Left lung (tissue), 14 donors: ENCODE data around the gene EVA1A. TPM values are rescaled to one million over a fixed set of nuclear protein-coding genes. Genes with fewer than 3 reads are reported as not detected.

ENCODE experiments used
- ATAC-seq: fragments of 200-7000 bp; cut with Tn5 transposase; one replicate; pipeline ENCODE4 v1.9.1; 2020; ENCODE audit warnings: moderate library complexity
- DNase-seq, 4 donors: peaks; one replicate each; pipeline ENCODE4 v3.0.0-alpha.2; 2013 to 2020
- H3K27ac ChIP-seq, 2 donors: fragments of 200-600 bp; sonication (generic) in 1 of 2; one replicate each; pipeline versions ENCODE4 v1.5.0 to v1.8.0; 2020 to 2021
- H3K27me3 ChIP-seq, 2 donors: fragments of 200-600 bp; sonication (generic) in 1 of 2; one replicate each; pipeline versions ENCODE4 v1.5.0 to v1.8.0; 2020 to 2021
- H3K36me3 ChIP-seq, 2 donors: fragments of 200-600 bp; sonication (generic) in 1 of 2; one replicate each; pipeline versions ENCODE4 v1.5.0 to v1.8.0; 2020 to 2021
- H3K4me1 ChIP-seq, 2 donors: fragments of 200-600 bp; one replicate each; pipeline ENCODE4 v1.8.0; 2021
- H3K4me3 ChIP-seq, 2 donors: fragments of 200-600 bp; sonication (generic) in 1 of 2; one replicate each; pipeline versions ENCODE4 v1.5.0 to v1.8.0; 2020 to 2021; ENCODE audit warnings: mild to moderate bottlenecking in 1 of 2
- H3K9me3 ChIP-seq, 2 donors: fragments of 200-600 bp; sonication (generic) in 1 of 2; one replicate each; pipeline versions ENCODE4 v1.5.0 to v1.8.0; 2020 to 2021
- intact Hi-C, 2 donors: fragments of 100-400 bp; cut with DNase I; formaldehyde crosslinking; loops; one replicate each; pipeline versions ENCODE4 v1.11.2 to v1.14.2; 2022
- long read RNA-seq, 12 donors: library from polyadenylated mRNA in 2 of 12; unstranded in 2 of 12; transcript quantifications; one replicate each; pipeline ENCODE4 v2.0.0 and lab custom pipeline, GENCODE V29; 2019 to 2026
- polyA plus RNA-seq, 6 donors: library from polyadenylated mRNA; unstranded; fragments of 120-200 nt; gene quantifications; one replicate each; pipeline ENCODE4 v1.2.1, GENCODE V29; 2013; ENCODE audit not compliant: insufficient read length in 6 of 6
- total RNA-seq, 2 donors: library from RNA; stranded (reverse); fragmentation: NEBNext Ultra II Directional; extraction: Animal tissue kit (Norgen Biotek cat#: 25700); gene quantifications; one replicate each; pipeline ENCODE4 v1.2.1, GENCODE V29; 2021
- TF ChIP-seq, protein P1 (sequence below), 2 donors: fragments of 200-600 bp; sonication (generic) in 1 of 2; IDR thresholded peaks; one replicate each; pipeline versions ENCODE4 v1.5.0 to v1.8.0; 2021; ENCODE audit warnings: antibody characterized with exemption in 2 of 2
- donor health status: DM: no; HTN: yes; CAD: no.
- donor health status: DM: no; HTN: no; CAD: no.

EVA1A gene
- 10 to 100 TPM; 23.2 to 54.7 TPM for total RNA-seq
- 10 to 100 TPM; 28.9 to 37.6 (median 34.2) TPM for polyA plus RNA-seq
- long read RNA-seq, donor 1, transcript EVA1A-202 (4 exons, 1,802 nt), result major isoform, 5 of 13 reads
- long read RNA-seq, donor 1, transcript EVA1A-204 (4 exons, 777 nt), result major isoform, 5 of 13 reads
- long read RNA-seq, donor 1, partial matches to known transcripts, result 0 of 13 reads
- long read RNA-seq, donor 1, other reads (novel, unspliced or antisense), result 0 of 13 reads
- long read RNA-seq, donor 2, transcript EVA1A-202 (4 exons, 1,802 nt), result major isoform, 6 of 16 reads
- long read RNA-seq, donor 2, partial matches to known transcripts, result 5 of 16 reads
- long read RNA-seq, donor 2, other reads (novel, unspliced or antisense), result 0 of 16 reads
- long read RNA-seq, donor 3, partial matches to known transcripts, result 0 of 7 reads
- long read RNA-seq, donor 3, other reads (novel, unspliced or antisense), result 0 of 7 reads
- long read RNA-seq, donor 4, transcript EVA1A-204 (4 exons, 777 nt), result minor isoform, 5 of 42 reads
- long read RNA-seq, donor 4, transcript EVA1A-202 (4 exons, 1,802 nt), result major isoform, 13 of 42 reads
- long read RNA-seq, donor 4, transcript EVA1A-209 (3 exons, 524 nt), result minor isoform, 5 of 42 reads
- long read RNA-seq, donor 4, partial matches to known transcripts, result 4 of 42 reads
- long read RNA-seq, donor 4, other reads (novel, unspliced or antisense), result 14 of 42 reads
- long read RNA-seq, donor 5, transcript EVA1A-202 (4 exons, 1,802 nt), result major isoform, 9 of 16 reads
- long read RNA-seq, donor 5, partial matches to known transcripts, result 0 of 16 reads
- long read RNA-seq, donor 5, other reads (novel, unspliced or antisense), result 0 of 16 reads
- long read RNA-seq, donor 6, transcript EVA1A-202 (4 exons, 1,802 nt), result major isoform, 5 of 56 reads
- long read RNA-seq, donor 6, partial matches to known transcripts, result 14 of 56 reads
- long read RNA-seq, donor 6, other reads (novel, unspliced or antisense), result 36 of 56 reads
- long read RNA-seq, donor 7, partial matches to known transcripts, result 0 of 5 reads
- long read RNA-seq, donor 7, other reads (novel, unspliced or antisense), result 0 of 5 reads
- long read RNA-seq, donor 8, partial matches to known transcripts, result 0 of 8 reads
- long read RNA-seq, donor 8, other reads (novel, unspliced or antisense), result 0 of 8 reads
- long read RNA-seq, donor 9, result 0 reads
- long read RNA-seq, donor 10, transcript EVA1A-202 (4 exons, 1,802 nt), result major isoform, 6 of 14 reads
- long read RNA-seq, donor 10, partial matches to known transcripts, result 1 of 14 reads
- long read RNA-seq, donor 10, other reads (novel, unspliced or antisense), result 3 of 14 reads
- long read RNA-seq, donor 11, result 0 reads
- long read RNA-seq, donor 12, partial matches to known transcripts, result 0 of 9 reads
- long read RNA-seq, donor 12, other reads (novel, unspliced or antisense), result 5 of 9 reads

DNA sequence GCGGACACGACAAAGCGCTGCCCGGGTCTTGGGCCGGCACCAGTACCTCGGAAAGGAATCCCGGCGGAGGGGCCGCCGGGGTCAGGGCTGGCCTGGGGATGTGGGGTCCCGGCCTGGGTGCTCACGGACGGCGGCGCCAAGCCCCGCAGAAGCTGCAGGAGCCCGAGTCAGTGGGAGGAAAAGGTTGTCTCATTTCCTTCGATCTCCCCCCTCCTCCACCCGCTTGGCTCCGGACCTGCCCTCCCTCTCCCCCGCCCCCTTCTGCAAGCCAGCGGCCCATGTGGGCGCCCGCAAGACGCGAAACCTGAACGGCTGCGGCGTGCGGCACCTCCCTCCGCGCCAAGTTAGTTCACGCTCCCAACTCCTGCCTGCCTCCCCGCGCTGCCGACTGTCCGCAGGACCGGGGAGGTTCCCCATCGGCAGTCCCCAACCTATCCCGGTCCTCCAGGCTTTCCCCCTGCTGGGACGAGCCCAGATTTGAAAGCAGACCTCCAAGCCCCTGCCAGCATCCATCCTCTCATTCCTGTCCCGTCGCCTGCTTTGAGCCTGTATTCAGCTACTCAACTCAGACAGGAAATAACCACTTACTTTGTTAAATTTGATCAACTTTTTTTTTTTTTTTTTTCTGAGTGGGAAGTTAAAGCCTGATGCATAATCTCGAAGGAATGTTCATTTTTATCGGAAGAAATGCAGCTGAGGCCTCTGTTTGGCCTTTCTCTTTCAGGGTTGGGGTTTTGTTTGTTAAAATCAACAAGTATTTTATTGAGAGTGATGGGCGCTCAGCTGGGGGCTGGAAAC is at the start of gene EVA1A:
Gene EVA1A (minus strand): TSS at position 172 of the 798 bp plus-strand sequence. CDS start 42,799 bp downstream, outside the sequence.
- peaks cover 0 to 44% of the 10 kb centered on the region in 2 donors for H3K27me3 ChIP-seq
- TF ChIP-seq, protein P1, sequence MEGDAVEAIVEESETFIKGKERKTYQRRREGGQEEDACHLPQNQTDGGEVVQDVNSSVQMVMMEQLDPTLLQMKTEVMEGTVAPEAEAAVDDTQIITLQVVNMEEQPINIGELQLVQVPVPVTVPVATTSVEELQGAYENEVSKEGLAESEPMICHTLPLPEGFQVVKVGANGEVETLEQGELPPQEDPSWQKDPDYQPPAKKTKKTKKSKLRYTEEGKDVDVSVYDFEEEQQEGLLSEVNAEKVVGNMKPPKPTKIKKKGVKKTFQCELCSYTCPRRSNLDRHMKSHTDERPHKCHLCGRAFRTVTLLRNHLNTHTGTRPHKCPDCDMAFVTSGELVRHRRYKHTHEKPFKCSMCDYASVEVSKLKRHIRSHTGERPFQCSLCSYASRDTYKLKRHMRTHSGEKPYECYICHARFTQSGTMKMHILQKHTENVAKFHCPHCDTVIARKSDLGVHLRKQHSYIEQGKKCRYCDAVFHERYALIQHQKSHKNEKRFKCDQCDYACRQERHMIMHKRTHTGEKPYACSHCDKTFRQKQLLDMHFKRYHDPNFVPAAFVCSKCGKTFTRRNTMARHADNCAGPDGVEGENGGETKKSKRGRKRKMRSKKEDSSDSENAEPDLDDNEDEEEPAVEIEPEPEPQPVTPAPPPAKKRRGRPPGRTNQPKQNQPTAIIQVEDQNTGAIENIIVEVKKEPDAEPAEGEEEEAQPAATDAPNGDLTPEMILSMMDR (IDR thresholded peaks at IDR 0.05), result no peak
- DNase-seq (peak; percentile 66 to 87 (median 72)), ATAC-seq (peak; percentile 78)
- H3K36me3 ChIP-seq, result no peaks in the 10 kb centered on the region
- H3K9me3 ChIP-seq, result no peaks in the 10 kb centered on the region
- peak within 1 kb of the TSS; percentile 73 to 79 for H3K27ac ChIP-seq
- H3K4me3 ChIP-seq, result peak within 1 kb of the TSS; percentile 45 to 49
- intact Hi-C loops, result no loop called here
- H3K4me1 ChIP-seq, result peaks cover 7 to 19% of the 10 kb centered on the region in 2 donors

GRCh38 chr2:75609937-75610508 is 49.3 kb upstream of the EVA1A start:
- TF ChIP-seq, protein P1 (IDR thresholded peaks at IDR 0.05), result no peak
- DNase-seq (no peak), ATAC-seq (no peak)
- intact Hi-C loops, result loop anchor here in 1 of 2 donors (10.0 kb wide), 1 partner anchor 145 kb away; no protein-coding TSS in a partner anchor
- Histone ChIP-seq H3K36me3 (no peaks in the 10 kb centered on the region), H3K9me3 (no peaks in the 10 kb centered on the region), H3K27ac (no peak overlapping the region), H3K4me1 (no peaks in the 10 kb centered on the region), H3K4me3 (no peak overlapping the region), H3K27me3 (peaks cover 0 to 52% of the 10 kb centered on the region in 2 donors)

GRCh38 chr2:75609334-75609689 is 48.6 kb upstream of the EVA1A start:
- Histone ChIP-seq H3K27ac (no peak overlapping the region), H3K4me1 (no peaks in the 10 kb centered on the region), H3K36me3 (no peaks in the 10 kb centered on the region), H3K4me3 (no peak overlapping the region), H3K9me3 (no peaks in the 10 kb centered on the region), H3K27me3 (peaks cover 0 to 59% of the 10 kb centered on the region in 2 donors)
- DNase-seq (no peak), ATAC-seq (no peak)
- intact Hi-C loops, result no loop called here
- TF ChIP-seq, protein P1 (IDR thresholded peaks at IDR 0.05), result no peak

GRCh38 chr2:75608684-75609333 is 48.1 kb upstream of the EVA1A start:
- H3K27ac ChIP-seq, result no peak overlapping the region
- H3K4me3 ChIP-seq, result no peak overlapping the region
- H3K4me1 ChIP-seq, result no peaks in the 10 kb centered on the region
- intact Hi-C loops, result no loop called here
- ATAC-seq (peak; percentile 87), DNase-seq (peak; percentile 49 to 90 (median 70))
- H3K27me3 ChIP-seq, result peaks cover 0 to 59% of the 10 kb centered on the region in 2 donors
- no peaks in the 10 kb centered on the region for H3K9me3 ChIP-seq
- no peaks in the 10 kb centered on the region for H3K36me3 ChIP-seq
- TF ChIP-seq, protein P1 (IDR thresholded peaks at IDR 0.05), result peak; percentile 87 to 92
